GM21737 (cell line): ENCODE measurements around the gene ARPP19.
A peak's percentile ranks its signal among the peaks of the same experiment; 100 is the strongest.
"Not testable (repeated sequence)": the region's sequence is repeated elsewhere in the genome, so short reads cannot be mapped to it uniquely, and the experiment has no call there.

Experiments
- ATAC-seq: cut with Tn5 transposase; IDR thresholded peaks from one replicate; pipeline ENCODE4 v1.9.1; 2021; ENCODE audit warnings: mild to moderate bottlenecking, moderate library complexity; ENCODE audit not compliant: unreplicated experiment

The ARPP19 gene

DNA sequence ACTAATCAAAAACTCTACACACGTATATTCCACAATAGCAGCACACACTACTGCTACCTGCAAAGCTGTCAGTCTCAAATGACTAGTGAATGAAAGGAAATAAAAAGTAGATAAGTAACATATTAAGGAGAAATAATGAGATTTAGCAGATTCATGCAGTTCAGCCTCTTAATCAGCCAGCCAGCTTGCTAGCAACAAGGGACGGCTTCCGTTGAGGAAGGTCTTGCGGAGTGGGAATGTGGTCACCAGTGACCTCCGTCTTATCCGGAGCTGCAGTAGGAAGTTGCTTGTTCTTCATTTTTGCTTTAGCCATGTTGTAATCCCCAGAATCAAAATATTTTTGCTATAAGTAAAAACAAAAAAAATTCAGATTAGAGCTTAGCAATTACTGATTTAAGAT, 17.1 kb downstream of the ARPP19 start:
- ATAC-seq = no peak

DNA sequence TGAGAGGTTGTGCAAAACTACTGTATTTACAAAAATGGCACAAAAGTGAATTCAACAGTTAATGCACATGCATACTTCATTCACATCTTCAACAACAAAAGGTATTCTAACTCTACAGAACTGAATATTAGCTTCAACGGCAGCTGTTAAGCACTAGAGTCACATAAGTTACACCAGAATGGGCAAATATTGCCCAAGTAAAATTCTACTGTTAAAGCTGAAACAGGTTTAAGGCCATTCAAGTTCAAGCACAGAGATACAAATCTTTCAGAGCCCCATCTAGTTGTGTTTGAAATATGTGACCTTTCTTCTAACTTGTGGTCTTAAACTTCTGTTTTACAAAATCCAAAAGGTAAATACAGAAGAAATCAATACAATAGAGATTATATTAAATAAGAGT, 17.6 kb downstream of the ARPP19 start:
- not testable (repeated sequence) for ATAC-seq

DNA sequence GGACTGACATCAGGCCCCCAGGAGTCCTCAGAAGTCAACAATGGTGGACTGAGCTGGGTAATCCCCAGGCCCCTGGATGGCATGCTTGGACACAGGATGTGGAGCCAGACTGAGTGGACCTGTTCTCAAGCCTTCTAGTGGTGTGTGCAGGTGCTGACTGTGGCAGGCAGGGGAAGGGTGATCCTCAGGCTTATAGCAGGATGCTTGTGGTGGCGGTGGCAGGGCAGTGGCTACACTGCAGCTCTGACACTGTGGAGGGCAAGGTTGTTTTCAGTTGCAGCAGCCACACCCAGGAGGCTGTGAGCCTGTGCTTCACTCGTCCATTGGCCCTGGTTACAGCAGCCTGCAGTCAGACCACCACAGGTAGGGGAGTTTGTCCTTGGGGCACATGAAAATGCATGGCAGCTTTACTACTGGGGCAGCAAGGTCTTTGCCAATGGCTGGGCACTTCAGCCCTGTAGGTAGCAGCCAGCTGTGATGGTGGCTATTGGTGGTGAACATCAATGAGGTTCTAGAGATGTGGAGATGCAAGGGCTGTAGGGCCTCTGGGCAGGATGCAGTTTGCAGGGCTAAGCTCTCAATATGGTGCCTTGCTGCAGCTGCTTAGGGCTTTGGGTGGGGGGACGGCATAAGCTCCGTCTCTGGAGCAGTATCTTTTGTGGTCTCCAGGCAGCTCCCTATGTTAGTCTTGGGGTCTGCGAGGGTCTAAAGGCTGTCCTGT, 22.6 kb downstream of the ARPP19 start:
- no peak for ATAC-seq

DNA sequence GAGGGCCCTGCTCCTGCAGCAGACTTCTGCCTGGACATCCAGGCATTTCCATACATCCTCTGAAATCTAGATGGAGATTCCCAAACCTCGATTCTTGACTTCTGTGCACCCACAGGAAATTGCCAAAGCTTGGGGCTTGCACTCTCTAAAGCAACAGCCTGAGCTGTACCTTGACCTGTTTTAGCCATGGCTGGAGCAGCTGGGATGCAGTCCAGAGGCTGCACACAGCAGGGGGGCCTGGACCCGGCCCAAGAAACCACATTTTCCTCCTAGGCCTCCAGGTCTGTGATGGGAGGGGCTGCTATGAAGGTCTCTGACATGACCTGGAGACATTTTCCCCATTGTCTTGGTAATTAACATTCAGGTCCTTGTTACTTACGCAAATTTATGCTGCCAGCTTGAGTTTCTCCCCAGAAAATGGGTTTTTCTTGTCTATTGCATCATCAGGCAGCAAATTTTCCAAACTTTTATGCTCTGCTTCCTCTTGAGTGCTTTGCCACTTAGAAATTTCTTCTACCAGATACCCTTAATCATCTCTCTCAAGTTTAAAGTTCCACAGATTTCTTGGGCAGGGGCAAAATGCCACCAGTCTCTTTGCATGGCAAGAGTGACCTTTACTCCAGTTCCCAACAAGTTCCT, 28.3 kb downstream of the ARPP19 start:
- ATAC-seq = no peak

DNA sequence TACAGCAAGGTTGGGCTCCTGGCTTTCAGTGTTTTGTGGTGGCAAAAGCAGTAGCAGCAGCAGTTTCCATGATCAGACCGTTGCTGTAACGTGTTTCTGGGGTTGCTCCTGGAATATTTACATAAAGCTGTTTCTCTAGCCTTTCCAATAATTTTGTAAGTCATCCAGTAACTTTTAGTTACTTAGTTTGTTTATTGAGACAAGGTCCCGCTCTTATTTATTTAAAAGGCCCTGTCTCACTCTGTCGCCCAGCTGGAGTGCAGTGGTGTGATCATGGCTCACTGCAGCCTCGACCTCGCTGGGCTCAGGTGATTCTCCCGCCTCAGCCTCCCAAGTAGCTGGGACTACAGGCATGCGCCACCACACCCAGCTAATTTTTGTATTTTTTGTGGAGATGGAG, 31.4 kb downstream of the ARPP19 start:
- ATAC-seq = no peak

DNA sequence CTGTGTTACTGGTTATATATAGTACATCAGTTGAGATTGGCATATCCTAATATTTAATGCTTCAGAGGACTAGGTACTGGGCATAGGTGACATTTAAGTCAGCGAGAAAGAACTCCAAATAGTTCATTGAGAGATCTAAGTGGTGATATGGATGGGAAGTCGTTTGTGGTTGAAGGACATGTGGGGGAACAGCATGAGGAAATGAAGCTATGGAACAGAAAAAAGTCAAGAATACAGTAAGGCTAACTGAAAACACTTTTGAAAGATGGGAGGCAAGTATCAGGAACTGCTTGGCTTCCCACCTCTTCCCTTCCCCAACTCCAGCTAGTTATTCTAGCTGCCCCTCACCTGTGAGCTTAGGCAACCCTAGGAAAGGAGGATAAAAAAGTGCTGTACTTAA, 36.4 kb downstream of the ARPP19 start:
- no peak for ATAC-seq

DNA sequence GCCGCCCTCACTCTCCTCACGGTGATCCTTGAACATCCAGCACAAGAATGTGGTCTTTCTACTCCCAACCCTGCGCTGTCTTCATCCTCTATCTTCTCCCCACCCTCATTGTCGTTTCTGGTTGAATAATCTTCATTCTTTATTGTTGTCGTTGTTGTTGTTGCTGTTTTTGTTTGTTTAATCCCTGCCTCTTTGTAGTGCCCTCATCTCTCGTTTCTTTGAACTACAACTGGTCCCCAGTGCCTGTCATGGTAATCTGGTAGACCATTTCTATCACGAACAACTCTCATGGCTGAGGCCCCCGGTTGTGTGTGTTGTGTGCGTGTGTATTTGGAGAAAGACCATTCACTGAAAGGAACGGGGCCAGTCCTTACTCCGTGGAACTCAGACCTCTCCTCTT, 38.9 kb downstream of the ARPP19 start:
- ATAC-seq = no peak

DNA sequence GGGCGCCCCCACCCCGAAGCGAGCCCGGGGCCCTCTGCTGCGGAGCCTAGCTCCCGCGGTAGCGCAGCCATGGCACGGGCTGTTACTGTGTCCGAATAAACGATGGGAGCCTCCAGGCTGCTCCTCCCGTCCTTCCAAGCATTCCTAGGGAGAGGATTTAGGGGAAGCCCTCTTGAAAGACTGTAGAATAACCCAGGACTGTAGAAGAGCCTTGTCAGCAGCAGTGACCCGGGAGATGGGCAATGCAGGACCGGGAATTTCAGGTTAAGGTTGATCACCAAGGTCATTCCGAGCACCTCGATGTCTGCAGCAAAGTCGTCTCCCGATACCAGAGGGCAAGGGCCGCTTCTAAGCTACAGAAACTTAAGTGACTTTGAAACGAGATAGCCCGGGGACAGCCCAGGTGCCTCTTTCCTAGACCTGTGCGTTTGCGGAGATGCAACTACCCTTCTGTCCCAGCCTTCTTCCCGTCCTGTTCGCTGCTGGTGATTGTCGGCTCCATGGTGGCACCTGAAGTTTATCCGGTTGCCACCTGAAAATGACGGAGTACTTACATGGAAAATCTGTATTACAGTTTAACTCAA, 39.4 kb downstream of the ARPP19 start:
- ATAC-seq = no peak

DNA sequence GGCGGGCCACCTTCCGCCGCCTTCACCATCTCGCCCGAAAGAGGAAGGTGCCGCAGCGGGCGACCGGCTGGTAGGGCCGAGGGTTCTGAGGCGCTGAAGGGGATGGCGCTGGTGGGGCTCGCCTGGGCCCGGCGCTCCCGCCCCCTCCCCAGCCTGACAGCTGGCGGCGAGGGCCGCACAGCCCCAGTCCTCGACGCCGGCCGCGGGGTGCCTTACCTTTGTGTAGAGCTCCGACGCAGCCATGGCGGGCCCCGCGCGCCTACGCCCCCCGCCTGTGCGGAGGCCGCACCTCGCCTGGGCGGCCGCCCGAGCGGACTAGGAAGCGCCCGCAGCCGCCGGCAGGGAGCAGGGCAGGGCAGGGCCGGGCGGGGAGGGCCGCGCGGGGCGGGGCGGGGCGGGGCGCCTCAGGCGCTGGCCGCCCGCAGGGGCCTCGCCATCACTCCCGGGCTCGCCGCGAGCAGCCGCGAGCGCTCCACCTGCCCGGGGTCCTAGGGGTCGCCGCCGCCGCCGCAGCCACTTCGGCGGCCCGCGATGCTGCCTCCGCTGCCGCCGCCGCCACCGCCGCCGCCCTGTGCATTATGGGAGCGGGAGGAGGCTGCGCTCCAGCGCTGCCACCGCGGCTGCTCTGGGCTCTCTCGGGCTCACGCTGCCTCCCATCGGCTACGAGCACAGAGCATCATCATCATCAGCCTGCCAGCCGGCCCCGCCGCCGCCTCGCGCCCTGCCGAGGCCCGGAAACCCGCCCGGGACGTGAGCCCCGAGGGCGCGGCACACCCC, 40.1 kb downstream of the ARPP19 start, which contains the start of gene MYO5A:
TSS of gene MYO5A (minus strand) at position 317 of the 777 bp plus-strand sequence. CDS start at position 243, 74 bp downstream.
- ATAC-seq = peak; percentile 78

DNA sequence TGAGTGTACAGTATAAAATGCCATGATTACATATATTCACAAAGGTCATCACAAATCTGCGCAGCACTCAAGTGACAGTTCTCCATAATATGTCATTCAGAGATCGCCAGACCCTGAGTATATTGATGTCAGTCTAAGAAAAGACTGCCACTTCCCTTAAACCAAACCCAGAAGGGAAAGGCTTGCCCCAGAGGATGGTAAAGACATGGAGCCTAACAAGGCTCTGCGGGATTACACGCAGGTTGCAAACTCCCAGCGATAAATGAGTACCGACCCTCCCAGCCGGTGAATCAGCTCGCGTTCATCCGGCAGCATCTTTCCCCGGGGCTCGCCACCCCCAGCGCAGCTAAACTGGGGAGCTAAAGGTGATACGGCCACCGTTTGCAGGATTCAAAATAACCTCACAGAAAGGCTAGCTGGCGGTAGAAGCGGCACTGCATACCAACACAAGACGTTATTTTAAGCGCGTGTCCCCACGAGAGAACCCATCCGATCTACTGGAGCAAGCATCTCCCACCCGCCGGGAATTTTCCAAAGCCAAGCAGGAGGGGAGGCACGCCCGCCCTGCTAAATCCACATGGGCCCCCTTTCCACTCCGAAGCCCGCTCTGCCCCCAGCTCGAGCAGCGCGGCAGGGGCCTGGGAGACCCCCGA, 40.8 kb downstream of the ARPP19 start:
- no peak for ATAC-seq

DNA sequence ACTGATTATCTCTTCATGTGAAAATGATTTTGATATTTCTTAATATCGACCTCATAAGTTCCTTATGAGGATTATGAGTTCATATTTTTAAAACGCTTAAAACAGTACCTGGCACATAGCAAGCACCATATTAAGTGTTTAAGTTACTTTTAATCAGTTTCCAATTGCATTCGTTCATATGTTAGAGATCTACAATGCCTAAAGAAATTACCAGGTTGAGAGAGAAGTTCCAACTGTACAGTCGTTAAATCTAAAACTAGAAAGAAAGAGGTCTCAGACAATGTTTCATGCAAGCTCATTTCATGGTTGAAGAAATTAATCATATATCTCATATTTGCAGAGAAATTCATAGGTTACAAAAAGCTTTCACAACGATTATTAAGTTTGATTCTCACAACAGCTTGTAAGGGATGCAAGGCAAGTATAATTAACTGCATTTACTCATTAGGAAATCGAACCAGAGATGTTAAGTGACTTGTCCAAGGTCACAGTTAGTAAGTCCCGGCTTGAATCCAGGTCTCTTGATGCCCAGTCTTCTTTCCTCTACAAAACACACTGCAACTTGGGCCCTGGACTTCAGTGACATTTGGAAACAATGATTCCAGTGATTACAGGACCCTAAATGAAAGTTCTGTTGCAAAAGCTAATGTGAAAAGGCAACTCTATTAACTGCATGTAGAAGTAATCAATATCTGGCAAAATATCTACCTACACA, 41.5 kb downstream of the ARPP19 start:
- ATAC-seq = no peak

DNA sequence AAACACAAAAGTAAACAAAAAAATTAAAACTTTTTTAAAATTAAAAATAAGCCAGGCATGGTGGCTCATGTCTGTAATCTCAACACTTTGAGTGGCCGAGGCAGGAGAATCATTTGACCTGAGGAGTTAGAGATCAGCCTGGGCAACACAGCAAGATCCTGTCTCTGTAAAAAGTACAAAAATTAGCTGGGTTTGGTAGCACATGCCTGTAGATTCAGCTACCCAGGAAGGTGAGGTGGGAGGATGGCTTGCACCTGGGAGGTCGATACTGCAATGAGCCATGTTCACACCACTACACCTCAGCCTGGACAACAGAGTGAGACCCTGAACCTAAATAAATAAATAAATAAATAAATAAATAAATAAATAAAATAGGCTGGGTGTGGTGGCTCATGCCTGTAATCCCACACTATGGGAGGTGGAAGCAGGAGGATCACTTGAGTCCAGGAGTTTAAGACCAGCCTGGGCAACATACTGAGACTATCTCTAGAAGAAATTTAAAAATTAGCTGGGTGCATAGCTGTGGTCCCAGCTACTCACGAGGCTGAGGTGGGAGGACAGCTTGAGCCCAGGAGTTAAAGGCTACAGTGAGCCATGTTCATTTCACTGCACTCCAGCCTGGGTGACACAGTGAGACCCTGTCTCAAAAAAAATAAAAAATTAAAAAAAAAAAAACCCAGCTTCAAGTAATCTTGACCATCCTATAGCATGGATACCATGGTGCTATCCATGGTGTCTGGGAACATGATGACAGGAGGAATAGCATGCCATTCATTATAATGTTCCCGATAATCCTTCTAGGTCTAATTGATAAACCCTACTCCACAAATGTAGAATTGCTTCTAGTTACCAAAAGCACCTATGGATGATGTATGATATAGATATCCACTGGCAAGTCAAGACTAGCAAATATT, 44.4 kb downstream of the ARPP19 start:
- ATAC-seq = no peak

DNA sequence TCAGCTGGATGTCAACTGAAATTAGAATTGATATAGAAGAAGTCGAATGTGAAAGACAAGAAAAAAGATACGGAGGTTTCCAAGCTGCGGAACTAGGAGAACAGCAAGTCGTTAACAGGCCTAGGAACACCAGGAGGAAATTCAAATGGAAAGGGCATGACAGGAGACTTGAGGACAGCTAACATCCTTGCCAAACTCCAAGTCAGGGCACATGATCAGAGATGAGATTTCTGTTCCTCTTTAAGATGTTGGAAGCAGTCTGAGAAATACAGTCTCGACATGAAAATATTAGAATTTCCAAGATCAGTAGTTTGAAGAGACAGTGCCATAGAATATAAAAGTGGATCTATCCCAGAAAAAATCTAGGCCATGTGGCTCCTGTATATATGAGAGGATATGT, 45.2 kb downstream of the ARPP19 start:
- no peak for ATAC-seq

DNA sequence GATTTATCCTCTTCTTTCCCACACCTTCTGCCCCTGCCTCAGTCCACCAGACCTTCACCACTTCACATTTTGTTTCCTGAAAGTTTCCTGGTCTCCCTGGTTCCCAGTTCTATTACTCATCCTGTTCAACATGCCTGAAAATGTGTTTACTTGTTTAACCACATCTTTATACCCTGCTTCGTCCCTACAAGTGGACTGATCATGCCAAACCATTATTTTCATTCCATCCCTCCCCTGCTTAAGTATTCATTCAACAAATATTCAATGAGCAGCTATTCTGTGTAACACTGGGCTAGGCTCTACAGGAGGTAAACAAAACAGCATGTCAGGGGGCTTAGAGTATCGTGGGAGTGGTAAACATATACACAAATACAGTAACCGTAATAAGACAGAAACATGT, 45.6 kb downstream of the ARPP19 start:
- no peak for ATAC-seq

DNA sequence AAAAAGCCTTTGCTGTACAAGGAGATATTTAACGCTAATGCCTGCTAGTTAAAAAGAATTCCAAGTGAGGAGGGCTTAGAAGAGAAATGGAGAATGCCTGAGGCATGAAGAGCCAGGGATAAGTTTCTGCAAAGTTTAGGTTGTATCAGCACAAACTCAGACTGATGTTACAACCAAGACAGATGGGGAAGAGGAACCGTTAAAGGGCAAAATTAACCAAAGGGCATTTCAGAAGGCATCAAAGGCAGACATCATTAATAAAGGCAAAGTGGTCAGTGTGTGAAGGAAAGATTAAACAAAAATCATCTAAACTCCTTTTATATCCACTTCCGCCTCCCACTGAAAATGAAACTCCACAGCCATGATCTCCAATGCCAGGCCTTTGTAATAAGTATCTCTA, 47.1 kb downstream of the ARPP19 start:
- ATAC-seq = no peak

DNA sequence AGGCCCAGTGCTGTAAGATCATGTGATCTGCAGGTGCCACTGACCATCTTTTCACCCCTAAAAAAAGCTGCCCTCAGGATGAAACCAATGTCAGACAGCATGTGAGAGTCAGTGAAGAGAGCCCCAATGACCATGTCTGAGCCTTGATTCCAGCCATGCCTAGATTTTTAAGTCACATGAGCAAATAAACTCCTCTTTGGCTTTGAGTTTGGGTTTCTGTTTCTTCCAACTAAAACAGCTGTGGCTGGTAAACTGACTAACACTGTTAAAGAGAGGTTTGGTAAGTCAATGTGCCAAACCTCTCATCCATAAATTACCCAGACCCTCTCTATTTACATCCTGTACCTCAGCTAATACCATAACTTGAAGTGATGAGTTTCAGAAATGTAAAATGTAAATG, 48.4 kb downstream of the ARPP19 start:
- no peak for ATAC-seq

DNA sequence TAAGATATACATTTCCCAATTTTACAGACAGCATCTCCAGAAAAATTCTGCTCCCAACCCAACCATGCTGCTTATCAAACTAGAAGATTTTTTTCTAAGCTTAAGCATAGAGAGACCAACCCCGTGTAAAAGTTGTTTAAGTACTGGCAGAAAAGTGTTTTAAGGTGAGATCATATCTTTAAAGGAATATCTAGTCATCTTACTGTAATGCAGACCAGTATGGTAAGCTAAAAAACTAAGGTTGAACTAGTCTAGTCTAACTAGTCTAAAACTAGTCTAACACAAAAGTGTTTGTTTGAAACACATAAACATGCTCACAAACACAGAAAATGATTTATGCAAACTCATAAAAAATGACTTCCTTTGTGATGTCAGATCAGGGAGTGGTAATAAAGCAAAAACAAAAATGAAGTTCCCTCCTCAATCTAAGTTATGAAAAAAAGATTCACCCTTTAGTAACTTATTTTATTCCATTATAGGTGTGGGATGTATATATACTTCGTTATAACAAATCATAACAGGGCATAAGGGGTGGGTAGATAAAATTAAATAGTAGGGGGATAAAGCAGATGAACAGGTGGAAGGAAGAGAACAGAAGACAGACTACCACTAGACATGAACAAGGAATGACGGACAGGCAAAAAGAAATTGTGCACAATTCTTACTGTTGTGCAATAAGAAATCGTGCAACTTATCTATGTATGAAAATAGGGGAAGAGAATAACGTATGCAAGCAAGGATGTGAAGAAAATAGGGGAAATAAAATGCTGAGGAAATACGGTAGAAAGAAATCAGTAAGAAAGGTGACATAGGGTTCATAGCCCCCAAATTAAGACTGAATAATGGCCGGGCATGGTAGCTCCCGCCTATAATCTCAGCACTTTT, 50.1 kb downstream of the ARPP19 start:
- ATAC-seq = no peak

DNA sequence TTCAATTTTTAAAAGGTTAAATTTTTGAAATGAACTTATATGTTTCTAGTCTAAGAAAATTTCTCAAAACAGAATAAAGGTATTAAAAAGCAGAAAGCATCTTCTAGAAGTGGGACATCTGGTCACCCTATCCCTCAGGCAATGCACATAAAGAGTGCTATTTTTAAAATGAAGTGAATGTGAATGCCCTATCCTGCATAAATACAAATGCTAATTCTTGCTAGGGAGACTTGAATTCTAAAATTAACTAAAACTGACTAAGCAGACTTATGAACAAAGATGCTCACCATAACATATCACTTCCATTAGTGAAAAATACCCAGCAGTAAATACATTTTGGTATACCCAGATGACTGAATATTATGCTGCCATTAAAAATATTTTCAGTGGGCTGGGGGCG, 51.8 kb downstream of the ARPP19 start:
- ATAC-seq = no peak
